Measurements from ENCODE around the gene MYOZ3.

- TF ChIP-seq CTCF (conservative IDR thresholded peaks at IDR 0.05; ENCODE audit: low read length) = no peak
- TF ChIP-seq EZH2phosphoT487 (IDR thresholded peaks at IDR 0.05; ENCODE audit: borderline replicate concordance, low read depth, low read length) = no peak
Measured at GRCh38 chr5:150623878-150624216, 37.2 kb upstream of the MYOZ3 start.
